HG02610 (cell line): ENCODE measurements around the gene CPAMD8.
"Not testable (repeated sequence)": the region's sequence is repeated elsewhere in the genome, so short reads cannot be mapped to it uniquely, and the experiment has no call there.

Source experiments
- ATAC-seq: cut with Tn5 transposase; IDR thresholded peaks from one replicate; pipeline ENCODE4 v1.9.1; 2021; ENCODE audit warnings: mild to moderate bottlenecking, moderate library complexity; ENCODE audit not compliant: unreplicated experiment

Gene CPAMD8

DNA sequence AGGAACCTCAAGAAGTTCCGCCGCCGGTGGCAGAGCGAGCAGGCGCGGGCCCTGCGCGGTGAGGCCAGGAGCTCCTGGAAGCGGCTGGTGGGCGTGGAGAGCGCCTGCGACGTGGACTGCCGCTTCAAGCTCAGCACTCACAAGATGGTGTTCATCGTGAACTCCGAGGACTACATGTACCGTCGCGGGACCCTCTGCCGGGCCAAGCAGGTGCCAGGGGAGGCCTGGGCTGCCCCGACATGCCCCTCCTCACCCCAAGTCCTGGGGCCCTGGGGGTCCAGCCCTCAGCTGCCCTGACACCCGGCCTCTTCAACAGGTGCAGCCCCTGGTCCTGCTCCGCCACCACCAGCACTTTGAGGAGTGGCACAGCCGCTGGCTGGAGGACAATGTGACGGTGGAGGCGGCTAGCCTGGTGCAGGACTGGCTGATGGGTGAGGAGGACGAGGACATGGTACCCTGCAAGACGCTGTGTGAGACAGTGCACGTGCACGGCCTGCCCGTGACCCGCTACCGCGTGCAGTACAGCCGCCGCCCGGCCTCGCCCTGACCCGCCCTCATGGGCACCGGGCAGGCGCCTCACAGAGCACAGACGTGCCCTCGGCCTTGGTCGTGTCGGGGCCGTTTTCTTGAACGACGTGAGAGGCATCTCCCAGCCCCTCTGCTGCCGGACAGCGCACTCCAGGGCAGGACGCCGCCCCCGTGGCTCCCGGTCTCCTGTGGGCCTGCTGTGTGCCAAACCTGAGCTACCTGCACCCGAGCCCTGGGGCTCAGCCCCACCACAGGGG lies 148.2 kb downstream of the CPAMD8 start:
- no peak for ATAC-seq

DNA sequence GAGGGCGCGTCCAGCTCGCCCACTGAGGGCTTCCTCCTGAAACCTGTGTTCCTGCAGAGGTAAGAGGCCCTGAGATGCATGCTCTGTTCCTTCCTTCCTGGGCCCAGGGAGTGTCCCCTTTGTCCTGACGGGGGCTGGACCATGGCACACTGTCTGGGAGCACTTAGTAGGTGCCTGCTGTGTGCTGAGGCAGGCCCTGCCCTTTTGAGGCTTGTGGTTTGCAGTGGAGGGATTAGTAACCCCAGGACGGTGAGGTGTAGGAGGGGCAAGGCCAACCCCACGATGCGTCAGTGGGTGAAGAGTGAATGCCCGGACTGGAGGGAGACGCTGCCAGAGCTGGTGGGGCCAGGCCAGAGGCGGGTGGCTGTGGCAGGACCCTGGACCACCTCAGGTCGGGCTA lies 149.0 kb downstream of the CPAMD8 start:
- no peak for ATAC-seq

DNA sequence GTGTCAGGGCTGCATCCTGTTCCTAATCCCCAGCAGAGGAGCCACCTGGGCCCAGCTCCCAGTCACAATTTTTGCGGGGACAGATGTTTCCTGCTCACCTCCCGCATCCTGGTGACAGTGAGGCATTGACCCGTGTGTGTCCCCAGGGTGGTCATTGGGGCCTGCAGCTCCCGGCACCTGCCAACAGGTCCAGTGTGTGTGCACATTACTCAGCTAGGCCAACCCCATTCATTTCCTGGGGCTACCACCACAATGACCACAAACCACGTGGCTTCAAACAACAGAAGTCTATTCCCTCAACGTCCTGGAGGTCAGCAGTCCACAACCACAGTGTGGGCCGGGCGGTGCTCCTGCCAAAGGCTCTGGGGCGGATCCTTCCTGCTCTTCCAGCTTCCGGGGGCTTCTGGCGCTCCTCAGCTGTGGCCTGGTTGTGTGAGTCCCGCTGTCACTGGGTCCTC lies 149.7 kb downstream of the CPAMD8 start:
- no peak for ATAC-seq

DNA sequence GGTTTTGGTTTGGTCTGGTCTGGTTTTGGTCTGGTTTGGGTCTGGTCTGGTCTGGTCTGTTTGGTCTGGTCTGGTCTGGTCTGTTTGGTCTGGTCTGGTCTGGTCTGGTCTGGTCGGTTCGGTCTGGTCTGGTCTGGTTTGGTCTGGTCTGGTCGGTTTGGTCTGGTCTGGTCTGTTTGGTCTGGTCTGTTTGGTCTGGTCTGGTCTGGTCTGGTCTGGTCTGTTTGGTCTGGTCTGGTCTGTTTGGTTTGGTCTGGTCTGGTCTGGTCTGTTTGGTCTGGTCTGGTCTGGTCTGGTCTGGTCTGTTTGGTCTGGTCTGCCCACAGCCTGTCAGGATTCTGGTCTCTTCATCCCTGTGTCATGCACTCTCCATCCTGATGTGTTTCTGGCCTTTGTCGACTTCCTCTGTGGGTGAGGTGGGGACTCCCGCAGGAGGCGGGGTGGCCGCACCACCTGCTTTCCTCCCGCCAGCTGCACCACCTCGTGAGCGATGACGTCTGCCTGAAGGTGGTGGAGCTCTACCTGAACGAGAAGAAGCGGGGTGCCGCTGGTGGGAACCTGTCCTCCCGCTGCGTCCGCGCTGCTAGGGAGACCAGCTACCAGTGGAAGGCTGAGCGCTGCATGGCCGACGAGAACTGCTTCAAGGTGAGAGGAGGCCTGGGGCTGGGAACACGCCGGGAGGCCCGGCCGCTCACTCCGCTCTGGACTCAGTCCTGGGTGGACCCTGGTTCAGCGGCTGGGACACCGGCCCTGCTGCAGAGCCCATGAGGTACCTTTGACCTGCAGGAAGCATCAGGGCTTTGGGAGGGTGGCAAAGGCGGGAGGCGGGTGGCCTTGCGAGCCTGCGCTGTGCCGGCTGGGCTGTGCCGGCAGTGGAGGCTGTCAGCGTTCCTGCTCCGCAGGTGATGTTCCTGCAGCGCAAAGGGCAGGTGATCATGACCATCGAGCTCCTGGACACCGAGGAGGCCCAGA lies 150.7 kb downstream of the CPAMD8 start:
- no peak for ATAC-seq

DNA sequence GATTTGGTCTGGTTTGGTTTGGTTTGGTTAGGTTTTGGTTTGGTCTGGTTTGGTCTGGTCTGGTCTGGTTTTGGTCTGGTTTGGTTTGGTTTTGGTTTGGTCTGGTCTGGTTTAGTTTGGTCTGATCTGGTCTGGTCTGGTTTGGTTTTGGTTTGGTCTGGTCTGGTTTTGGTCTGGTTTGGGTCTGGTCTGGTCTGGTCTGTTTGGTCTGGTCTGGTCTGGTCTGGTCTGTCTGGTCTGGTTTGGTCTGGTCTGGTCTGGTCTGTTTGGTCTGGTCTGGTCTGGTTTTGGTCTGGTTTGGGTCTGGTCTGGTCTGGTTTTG lies 151.7 kb downstream of the CPAMD8 start:
- ATAC-seq: not testable (repeated sequence)

DNA sequence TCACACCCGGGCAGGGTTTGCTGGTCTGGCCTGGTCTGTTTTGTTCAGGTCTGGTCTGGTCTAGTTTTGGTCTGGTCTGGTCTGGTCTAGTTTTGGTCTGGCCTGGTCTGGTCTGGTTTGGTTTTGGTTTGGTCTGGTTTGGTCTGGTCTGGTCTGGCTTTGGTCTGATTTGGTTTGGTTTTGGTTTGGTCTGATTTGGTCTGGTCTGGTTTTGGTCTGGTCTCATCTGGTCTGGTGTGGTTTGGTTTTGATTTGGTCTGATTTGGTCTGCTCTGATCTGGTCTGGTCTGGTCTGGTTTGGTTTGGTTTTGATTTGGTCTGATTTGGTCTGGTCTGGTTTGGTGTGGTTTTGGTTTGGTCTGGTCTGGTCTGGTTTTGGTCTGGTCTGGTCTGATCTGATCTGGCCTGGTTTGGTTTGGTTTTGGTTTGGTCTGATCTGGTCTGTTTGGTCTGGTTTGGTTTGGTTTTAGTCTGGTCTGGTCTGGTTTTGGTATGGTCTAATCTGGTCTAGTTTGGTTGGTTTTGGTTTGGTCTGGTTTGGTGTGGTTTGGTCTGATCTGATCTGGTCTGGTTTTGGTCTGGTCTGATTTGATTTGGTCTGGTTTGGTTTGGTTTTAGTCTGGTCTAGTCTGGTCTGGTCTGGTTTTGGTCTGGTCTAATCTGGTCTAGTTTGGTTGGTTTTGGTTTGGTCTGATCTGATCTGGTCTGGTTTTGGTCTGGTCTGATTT lies 152.2 kb downstream of the CPAMD8 start:
- ATAC-seq: no peak

DNA sequence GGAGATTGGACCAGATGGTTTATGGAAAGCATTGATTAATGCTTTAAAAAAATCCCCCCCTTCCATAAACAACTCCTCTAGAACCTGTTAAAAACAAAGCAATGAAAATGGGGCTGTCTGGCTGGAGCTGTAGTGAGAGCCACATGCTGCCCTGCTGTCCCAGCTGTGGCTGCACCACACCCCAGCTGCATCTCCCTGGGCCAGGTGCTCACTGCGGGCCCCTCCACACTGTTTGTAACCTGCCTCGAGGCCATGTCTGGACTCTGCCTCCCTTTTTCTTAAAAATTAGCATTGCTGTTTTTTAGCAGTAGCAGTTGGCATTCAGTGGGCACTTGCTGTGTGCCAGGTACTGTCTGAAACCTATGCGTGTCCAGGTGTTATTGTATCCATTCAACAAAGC lies 153.0 kb downstream of the CPAMD8 start:
- ATAC-seq: no peak

DNA sequence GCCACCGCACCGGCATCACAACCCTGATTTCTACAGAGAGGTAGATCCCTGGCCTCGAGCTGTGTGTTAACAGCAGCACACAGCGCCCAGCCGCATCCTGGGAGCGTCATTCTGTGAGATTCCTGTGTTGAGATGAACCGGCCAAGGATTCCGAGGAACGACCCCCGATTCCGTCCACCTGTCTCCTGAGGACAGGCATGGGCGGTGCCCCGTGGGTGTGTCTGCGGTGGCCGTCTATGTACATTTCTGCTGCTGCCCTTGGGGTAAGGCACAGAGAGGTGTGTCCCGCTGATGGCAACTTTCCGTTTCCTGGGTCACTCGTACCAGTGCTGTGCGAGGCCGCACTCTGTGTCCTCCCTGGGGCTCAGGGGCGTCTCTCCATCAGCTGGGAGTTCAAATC lies 153.9 kb downstream of the CPAMD8 start:
- ATAC-seq: no peak

DNA sequence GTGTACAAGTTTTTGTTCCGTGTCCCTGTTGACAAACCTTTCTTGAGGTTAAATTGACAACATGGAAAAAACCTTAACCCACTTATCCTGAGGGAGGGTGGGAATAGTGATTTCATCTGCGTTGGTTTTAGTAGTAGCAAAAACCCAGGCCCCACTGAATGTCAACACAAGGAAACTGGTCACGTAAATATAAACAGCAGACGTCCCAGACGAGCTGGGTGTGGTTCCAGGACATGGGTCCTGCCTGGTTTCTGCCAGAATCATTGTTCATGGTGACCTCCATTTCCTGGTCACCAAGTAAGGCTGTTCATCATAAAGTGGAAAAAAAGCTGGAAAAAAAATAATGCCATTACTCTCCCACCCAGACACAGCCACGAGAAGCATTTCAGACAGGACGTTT lies 154.7 kb downstream of the CPAMD8 start:
- ATAC-seq: no peak

DNA sequence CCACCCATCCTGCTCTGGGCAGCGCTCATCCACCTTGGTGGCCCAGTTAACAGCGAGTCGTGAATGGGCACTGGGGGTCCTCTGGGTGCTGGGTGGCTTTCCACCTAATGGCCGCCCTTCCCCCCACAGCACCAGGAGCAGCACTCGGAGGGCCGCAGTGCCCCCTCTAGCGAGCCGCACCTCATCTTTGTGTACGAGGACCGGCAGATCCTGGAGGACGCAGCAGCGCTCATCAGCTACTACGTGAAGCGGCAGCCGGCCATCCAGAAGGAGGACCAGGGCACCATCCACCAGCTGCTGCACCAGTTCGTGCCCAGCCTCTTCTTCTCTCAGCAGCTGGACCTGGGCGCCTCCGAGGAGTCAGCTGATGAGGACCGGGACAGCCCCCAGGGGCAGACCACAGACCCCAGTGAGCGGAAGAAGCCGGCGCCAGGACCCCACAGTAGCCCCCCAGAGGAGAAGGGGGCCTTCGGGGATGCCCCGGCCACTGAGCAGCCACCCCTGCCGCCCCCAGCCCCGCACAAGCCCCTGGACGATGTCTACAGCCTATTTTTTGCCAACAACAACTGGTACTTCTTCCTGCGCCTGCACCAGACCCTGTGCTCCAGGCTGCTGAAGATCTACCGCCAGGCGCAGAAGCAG lies 157.2 kb downstream of the CPAMD8 start:
- ATAC-seq: no peak

DNA sequence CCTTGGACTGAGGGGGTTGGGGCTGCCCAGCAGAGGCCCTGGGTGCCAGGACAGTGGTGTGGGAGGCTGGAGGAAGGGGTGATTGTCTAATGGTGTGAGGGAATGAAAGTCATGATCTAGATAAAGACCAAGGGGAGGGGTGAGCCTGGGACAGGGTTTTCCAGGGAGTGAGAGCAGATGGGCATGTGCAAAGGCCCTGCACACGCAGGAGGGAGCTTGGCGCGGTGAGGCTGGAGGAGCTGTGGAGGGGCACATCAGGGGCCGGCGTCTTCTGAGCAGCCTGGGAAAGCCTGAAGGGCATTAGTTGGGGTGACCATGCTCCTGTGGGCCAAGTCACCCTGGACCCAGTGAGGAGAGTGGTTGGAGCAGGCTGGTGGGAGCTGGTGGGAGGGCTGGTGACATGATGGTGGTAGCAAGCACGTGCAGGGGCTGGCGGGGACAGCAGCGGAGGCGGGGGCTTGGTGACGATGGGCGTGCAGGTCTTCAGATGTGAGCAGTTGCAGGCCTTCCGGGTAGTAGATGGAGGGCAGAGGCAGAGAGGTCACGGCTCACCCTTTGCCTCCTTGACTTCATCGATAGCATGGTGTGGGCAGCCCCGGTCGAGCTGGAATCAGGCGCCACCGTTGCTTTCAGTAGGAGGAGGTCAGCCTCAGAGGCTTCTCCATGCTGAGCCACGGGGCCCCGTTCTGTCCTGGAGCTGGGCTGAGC lies 158.0 kb downstream of the CPAMD8 start:
- no peak for ATAC-seq

DNA sequence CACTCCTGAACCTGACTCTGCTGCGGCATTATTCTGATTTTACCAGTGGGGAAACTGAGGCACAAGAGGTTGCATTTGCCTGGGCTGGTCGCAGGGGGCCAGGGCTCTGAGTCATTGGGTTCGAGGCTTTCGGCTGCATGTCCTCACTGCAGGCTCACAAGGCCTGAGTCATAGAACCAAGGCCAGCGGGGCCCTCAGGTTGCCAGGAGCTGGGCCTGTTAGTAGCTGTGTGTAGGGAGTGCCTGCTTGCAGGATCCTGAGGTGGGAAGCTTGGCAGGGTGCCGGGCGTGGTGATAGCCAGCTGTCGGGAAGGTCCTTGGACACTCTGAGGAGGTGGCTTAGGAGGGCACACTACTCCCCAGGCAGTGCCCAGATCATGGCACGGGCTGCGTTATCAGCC lies 159.4 kb downstream of the CPAMD8 start:
- ATAC-seq: no peak

DNA sequence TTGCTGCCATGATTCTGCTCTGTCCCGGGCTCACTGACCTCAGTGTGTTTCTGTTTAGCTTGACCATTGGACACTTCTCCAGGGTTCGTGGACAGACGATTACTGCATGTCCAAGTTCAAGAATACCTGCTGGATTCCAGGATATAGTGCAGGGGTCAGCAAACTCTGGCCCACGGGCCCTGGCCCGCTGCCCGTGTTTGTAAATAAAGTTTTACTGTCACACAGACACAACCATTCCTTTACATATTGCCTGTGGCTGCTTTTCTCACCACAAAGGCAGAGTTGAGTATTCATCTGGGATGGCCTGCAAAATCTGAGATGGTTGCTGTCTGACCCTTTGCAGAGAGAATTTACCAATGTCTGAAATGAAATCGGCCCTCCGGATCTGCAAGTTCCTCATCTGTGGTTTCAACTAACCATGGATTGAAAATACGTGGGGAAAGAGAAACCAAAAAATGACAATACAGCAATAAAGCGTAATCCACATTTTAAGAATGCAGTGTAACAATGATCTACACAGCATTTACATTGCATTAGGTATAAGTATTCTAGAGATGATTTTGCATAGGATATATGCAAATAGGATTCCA lies 163.7 kb downstream of the CPAMD8 start:
- no peak for ATAC-seq

DNA sequence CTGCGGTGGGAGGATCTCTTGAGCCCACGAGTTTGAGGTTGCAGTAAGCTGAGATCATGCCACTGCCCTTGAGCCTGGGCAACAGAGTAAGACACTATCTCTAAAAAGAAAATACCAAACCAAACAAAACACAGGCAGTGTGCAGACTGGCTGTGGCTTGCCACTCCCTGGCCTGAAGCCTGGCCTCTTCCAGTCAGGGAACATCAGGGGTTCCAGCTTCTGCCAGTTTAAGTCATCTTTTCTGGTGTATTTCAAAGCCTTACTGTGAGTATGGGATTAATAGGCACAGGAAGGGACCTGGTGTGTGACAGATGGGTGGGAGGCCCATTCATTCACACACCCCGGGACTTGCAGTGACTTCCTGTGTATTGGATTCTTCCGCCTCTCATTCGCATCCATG lies 164.8 kb downstream of the CPAMD8 start:
- no peak for ATAC-seq

DNA sequence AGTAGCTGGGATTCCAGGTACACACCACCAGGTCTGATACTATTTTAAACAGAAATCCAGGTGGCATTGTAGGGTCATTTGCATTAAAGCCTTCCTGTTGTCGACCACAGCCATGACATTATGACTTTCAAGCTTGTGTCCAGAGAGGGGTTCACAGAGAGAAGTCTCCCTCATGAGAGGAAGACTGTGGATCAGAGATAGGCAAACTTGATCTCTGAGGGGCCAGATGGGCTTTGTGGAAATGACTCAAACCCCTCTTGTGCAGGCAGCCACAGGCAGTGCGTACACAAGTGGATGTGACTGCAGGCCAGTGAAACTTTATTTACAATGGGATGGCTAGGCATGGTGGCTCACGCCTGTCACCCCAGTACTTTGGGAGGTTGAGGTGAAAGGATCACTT lies 165.6 kb downstream of the CPAMD8 start:
- ATAC-seq: no peak

DNA sequence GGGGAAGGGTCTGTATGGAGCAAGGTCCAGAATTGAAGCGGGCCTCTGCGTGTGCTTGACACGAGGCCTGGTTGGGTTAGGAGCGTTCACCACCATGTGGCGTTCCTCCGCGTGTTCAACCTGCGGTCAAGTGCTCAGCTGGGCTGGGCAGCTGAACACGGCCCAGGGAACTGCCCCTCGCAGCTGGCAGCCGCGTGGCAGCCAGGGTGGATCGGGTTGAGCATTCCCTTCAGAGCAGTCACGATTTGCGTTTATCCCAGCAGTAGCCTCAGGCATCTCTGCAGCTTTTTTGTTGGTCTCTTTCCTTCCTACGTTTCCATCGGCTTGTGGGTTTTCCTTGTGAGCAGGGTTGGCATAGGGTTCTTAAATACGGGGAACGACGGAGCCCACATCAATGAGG lies 166.5 kb downstream of the CPAMD8 start:
- ATAC-seq: no peak

DNA sequence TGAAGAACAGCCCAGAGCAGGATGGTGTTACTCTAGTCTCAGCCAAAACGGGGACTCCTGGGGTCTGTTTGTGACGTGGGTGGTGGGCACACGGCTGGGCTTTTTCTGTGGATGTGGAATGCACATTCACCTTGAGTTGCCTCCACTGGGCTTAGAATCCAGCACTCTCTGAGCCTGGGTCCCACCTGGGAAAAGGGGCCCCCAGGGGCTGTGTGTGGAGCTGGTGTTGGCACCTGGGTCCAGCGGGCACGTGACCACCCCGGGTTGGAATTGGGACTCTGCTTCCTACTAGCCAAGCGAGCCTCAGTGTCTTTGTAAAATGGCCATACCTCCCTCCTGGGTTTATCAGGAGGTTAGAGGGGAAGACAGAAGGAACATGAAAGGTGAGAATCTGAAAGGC lies 167.0 kb downstream of the CPAMD8 start:
- no peak for ATAC-seq

DNA sequence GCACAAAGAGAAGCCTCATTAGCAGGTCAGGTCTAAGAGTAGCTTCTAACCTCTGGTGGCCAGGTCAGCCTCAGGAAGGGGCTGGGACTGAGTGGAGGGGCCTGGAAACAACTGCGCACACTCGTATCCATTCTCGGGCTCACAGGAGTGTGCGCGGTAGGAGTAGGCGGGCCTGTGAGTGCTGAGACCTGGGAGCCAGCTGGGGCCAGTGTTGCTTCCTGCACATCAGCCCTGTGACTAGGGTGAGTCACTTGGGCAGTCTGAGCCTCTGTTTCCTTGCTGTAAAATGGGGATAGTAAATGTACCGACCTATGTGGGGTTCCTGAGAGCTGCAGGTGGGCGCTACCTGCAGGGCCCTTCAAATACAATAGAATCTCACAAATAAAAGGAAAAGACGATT lies 170.5 kb downstream of the CPAMD8 start:
- no peak for ATAC-seq

DNA sequence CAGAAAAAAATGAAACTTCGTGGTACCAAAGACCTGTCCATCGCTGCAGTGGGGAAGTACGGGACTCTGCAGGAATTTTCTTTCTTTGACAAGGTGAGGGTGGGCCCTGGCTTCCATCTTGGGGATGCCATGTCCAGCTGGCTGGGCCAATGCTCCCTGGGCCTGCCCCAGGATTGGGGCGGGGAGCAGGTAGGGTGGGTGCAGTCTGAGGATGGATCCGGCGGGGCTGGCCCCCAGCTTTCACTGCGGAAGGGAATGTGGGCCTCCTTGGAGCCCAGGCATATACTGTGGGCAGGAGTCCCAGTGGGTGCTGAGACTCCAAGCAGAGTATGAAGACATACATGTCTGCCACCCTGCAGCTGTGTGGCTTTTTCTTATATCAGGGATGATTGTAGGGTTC lies 173.5 kb downstream of the CPAMD8 start:
- ATAC-seq: no peak
